Left cardiac atrium (tissue), 4 donors: ENCODE results near the gene KHNYN. TPM values are rescaled to one million over a fixed set of nuclear protein-coding genes. Genes with fewer than 3 reads are reported as not detected.
A peak's percentile ranks its signal among the peaks of the same experiment; 100 is the strongest.

Experiments used
- ATAC-seq, 2 donors: fragments of 200-7000 bp; cut with Tn5 transposase; one replicate each; pipeline ENCODE4 v1.9.1; 2020; ENCODE audit warnings: mild to moderate bottlenecking in 2 of 2, moderate library complexity in 2 of 2
- DNase-seq: peaks from one replicate; pipeline ENCODE4 v3.0.0-alpha.2; 2020
- intact Hi-C, 2 donors: fragments of 100-400 bp; cut with DNase I; formaldehyde crosslinking; loops; one replicate each; pipeline versions ENCODE4 v1.14.1 to v1.15.1; 2022 to 2023
- total RNA-seq, 2 donors: library from RNA; stranded (reverse); fragmentation: NEBNext Ultra II Directional; extraction: Animal tissue kit (Norgen Biotek cat#: 25700); gene quantifications; one replicate each; pipeline ENCODE4 v1.2.1, GENCODE V29; 2021
- donor health status: DM: no; HTN: yes; CAD: no.
- donor health status: DM: no; HTN: yes; CAD: no; lungs with severe emphysema.
- donor health status: DM: yes; HTN: yes; CAD: no.
- donor health status: Dilated cardiomyopathy.

KHNYN gene
- total RNA-seq, 2 donors from 2014 or later: 24.8 to 27.1 TPM

- ATAC-seq (no peak), DNase-seq (no peak)
- intact Hi-C loops: no loop called here
Observed at GRCh38 chr14:24416932-24417619, 12.7 kb upstream of the KHNYN start.

- no peak for DNase-seq
- intact Hi-C loops: no loop called here
- peak in 1 of 2 donors; percentile 13 for ATAC-seq
Observed at GRCh38 chr14:24417832-24418491, 11.8 kb upstream of the KHNYN start.

GRCh38 chr14:24418492-24418873 lies 11.3 kb upstream of the KHNYN start:
- intact Hi-C loops: no loop called here
- DNase-seq (no peak), ATAC-seq (peak in 1 of 2 donors; percentile 32)

GRCh38 chr14:24422261-24422660 lies 7.5 kb upstream of the KHNYN start:
- DNase-seq (no peak), ATAC-seq (no peak)
- intact Hi-C loops: no loop called here

GRCh38 chr14:24422694-24423601 lies 6.8 kb upstream of the KHNYN start:
- ATAC-seq (no peak), DNase-seq (no peak)
- intact Hi-C loops: no loop called here

DNA sequence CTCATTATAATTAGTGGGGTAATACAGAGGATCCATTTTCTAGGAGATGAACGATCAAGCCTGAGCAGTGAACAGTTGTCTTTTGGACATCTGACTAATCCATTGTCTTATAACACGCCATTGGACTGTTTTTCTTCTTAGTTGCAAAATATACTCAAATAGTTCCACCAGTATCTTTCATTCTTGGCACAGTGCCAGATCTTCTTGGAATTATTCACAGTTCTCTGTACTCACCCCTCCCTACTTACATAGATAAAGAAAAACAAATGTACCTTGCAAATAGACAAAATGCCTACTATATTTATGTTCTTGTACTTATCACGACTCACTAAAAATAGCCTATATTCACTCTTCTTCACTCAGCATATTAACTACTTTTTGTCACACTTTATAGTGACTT lies 4.0 kb upstream of the KHNYN start:
- ATAC-seq (no peak), DNase-seq (no peak)
- intact Hi-C loops: no loop called here

DNA sequence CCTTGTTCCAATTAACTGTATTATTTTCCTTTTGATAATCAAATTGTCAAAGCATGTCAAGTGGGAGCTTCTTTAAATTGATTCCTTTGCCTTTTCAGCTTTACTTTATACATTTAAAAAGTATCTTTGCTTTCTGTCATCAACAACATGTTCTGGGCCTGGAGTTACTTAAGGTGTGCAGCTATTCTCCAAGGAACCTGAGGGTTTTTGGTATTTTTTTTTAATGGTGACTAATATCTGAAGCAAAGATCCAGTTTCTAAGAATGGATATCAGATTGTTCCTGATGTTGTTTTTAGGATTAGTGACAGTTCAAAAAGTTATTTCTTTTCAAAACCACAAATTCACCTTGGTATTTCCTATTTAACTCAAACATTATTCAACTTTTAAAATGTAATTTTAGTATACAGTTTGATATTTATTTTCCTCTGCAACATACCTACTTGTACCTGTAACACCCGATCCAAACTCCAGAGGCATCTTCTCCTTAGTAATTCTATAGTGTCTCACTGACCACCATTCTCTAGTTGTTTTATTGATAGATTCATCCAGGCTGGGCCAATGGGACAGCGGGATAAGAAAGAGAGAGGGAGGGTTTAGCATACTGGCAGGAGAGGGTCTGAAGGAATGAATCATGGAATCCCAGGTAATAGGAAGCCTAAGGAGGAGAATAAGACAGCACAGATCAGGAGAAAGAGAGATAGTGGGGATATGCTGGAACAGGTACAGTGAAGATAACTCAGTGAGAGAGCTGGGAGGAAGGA lies 3.4 kb upstream of the KHNYN start:
- DNase-seq (no peak), ATAC-seq (no peak)
- intact Hi-C loops: no loop called here

DNA sequence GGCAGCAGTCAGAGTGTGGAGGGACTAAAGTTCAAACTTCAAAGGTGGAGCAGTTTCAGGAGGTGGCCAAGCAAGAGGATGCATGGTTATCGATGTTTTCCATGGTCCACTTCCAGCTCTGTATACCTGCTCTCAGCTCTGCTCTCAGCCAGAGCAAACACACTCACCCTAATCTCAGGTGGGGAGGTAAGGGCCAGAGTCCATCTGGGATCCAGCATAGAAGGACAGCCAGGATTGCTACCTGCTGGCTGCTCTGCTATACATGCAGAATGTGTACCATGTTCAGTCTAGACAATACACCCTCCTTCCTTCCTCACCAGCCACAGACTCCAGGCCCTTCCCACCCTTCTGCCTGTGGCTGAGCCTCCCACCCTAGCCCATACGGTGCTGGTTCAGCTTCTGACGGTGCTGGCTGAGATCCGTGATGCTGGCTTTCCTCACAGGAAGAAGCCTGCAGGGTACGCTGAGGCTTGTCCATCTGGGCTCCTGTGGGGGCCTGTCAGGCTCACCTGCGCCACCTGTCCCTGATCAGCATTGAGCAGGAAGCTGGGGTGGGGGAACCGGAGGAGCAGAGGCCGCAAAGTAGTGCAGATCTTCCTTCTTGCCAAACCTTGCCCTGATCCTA lies 2.7 kb upstream of the KHNYN start:
- intact Hi-C loops: no loop called here
- ATAC-seq: no peak
- no peak for DNase-seq

DNA sequence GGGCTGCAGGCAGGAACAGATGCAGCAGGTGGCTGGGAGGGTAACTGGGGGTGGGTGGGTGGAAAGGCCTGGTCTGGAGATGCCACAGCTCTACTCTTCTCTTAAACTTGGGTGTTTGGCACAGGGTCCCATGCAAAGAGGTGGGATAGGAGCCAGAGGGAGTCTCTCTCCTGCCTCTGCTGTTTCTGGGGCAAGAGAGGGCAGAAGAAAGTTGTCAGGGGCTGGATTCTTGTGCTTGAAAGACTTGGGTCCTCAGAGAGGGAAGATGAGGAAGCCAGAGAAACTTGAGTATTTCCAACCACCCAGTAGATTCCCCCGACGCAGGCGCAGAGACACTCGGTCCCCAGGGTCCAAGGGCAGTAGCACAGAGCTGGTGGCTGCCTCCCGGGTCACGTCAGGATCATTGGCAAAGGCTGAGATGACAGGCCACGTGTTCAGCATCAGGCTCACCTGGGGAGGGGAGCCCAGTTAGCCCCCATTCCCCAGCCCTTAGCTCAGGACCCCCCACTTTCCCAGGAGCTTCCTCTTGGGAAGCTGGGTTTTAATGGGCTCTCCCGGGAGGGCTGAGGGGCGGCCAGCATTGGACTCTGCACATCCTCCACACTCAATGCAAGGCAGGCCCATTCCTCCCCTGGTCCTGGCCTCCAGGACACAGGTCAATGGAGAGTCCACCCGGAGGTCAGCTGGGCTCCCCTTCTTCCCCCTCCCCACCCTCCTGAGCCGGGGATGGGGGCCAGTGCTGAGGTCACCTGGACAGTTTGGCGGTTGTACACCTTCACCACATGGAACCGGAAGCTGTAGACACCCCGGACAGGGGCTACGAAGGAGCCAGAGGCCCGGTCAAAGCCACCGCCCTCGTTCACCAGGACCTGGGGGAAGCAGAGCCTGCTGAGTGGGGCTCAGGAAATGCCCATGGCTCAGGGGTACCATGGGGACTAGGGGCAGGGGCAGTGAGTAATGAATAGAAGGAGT lies 1.9 kb upstream of the KHNYN start:
- no peak for DNase-seq
- intact Hi-C loops: no loop called here
- ATAC-seq: no peak

GRCh38 chr14:24428628-24429394 lies 943 bp upstream of the KHNYN start:
- ATAC-seq (no peak), DNase-seq (no peak)
- intact Hi-C loops: no loop called here

GRCh38 chr14:24430143-24430681 lies 458 bp downstream of the KHNYN start:
- intact Hi-C loops: loop anchor here (2.0 to 5.0 kb wide), 3 partner anchors 61 to 98 kb away; partner anchors contain the start of gene NFATC4 (in 2 of the 2)
- ATAC-seq: peak; percentile 88 to 89
- peak; percentile 89 for DNase-seq

DNA sequence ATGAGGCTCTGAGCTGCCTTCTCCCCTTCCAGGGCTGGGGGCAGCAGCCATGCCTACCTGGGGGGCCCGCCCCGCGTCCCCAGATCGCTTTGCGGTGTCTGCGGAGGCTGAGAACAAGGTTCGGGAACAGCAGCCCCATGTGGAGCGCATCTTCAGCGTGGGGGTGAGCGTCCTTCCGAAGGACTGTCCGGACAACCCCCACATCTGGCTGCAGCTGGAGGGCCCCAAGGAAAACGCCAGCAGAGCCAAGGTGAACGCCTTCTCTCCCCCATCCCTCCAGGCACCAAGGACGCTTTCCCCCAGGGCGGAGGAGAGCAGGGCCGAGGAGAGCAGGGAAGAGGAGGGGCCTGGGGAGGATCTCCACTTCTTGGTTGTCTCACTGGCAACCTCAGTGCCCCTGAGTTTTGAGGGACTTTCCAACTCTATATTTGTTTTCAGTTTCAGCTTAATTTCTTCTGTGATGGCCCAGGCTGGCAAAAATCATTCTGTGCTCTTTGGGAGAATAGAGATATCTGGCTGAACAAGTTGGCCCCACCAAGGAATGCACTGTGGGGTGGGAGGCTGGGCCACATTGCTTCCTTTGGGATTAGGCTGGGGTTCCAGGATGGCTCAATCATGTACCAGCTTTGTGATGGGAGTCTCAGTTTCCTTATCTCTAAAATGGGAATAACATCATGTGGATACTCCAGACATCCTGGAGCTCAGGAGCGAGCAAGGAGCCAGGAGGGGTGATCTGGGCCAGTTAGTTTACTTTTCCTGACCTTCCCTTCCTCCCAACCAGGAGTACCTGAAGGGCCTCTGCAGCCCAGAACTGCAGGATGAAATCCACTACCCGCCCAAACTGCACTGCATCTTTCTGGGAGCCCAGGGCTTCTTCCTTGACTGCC lies 1.2 kb downstream of the KHNYN start:
- intact Hi-C loops: loop anchor here (2.0 to 5.0 kb wide), 3 partner anchors 62 to 99 kb away; partner anchors contain the start of gene NFATC4 (in 2 of the 2)

DNA sequence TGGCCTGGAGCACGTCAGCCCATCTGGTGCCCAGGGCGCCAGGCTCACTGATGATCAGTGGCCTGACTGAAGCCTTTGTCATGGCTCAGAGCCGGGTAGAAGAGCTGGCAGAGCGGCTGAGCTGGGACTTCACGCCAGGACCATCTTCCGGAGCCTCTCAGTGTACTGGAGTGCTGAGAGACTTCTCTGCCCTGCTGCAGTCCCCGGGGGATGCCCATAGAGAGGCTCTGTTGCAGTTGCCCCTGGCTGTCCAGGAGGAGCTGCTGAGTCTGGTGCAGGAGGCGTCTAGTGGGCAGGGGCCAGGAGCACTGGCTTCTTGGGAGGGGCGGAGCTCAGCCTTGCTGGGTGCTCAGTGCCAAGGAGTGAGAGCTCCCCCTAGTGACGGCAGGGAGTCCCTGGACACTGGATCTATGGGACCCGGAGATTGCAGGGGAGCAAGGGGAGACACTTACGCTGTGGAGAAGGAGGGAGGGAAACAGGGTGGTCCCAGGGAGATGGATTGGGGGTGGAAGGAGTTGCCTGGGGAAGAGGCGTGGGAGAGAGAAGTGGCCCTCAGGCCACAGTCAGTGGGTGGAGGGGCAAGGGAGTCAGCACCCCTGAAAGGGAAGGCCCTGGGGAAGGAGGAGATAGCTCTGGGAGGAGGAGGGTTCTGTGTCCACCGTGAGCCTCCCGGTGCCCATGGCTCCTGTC lies 2.0 kb downstream of the KHNYN start:
- DNase-seq (peak; percentile 92), ATAC-seq (peak; percentile 58 to 72)
- intact Hi-C loops: loop anchor here (2.0 to 5.0 kb wide), 3 partner anchors 63 to 99 kb away; partner anchors contain the start of gene NFATC4 (in 2 of the 2)

More for the DNA sequence above, 1.2 kb downstream of the KHNYN start:
- DNase-seq (peak; percentile 56), ATAC-seq (peak; percentile 29 to 66)

DNA sequence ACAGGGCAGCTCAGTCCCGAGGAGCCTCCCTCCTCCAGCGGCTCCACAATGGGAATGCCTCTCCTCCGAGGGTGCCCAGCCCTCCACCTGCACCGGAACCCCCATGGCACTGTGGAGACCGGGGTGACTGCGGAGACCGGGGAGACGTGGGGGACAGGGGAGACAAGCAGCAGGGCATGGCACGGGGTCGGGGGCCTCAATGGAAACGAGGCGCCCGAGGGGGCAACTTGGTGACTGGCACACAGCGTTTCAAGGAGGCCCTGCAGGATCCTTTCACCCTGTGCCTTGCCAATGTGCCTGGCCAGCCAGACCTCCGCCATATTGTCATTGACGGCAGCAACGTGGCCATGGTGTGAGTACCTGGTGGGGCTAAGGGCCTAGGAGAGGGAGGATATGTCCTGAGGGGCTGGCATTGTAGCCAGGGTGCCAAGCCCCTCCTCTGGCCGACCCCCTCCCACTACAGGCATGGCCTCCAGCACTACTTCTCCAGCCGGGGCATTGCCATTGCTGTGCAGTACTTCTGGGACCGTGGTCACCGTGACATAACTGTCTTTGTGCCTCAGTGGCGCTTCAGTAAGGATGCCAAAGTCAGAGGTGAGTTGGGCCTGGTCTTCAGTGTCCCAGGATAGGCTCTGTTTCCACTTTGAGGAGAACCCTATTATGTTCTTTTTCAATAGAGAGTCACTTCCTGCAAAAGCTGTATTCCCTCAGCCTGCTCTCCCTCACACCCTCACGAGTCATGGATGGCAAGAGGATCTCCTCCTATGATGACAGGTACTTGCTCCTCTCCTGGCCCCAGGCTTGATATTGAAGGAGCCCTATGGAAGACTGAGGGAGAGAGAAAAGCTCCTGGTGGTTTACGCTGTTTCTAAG lies 2.7 kb downstream of the KHNYN start:
- DNase-seq (no peak), ATAC-seq (no peak)
- intact Hi-C loops: loop anchor here in 1 of 2 donors (5.0 kb wide), 2 partner anchors 65 to 100 kb away; partner anchors contain the start of gene NFATC4
